Pons (tissue), 1 donor: Measurements from ENCODE around the gene GALNT18.
A peak's percentile ranks its signal among the peaks of the same experiment; 100 is the strongest.

Experiments used
- DNase-seq: peaks from one replicate; pipeline ENCODE4 v3.0.0-alpha.2; 2016; ENCODE audit warnings: low spot score

The GALNT18 gene

DNA sequence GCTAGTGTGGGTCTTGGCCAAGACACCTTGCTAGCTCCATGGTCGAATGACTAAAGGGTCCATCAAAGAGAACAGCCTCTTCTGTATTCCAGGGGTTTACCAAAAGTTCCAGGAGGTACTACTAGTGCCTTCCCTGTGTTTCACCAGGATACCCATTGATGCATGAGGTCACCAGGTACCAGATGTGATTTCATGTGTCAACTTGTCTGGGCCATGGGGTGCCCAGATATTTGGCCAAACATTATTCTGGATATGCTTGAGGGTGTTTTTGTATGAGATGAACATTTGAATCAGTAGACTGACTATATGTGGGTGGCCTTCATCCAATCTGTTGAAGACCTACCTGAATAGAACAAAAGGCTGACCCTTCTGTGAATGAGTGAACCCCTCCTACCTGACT, 92.8 kb downstream of the GALNT18 start:
- DNase-seq = no peak

DNA sequence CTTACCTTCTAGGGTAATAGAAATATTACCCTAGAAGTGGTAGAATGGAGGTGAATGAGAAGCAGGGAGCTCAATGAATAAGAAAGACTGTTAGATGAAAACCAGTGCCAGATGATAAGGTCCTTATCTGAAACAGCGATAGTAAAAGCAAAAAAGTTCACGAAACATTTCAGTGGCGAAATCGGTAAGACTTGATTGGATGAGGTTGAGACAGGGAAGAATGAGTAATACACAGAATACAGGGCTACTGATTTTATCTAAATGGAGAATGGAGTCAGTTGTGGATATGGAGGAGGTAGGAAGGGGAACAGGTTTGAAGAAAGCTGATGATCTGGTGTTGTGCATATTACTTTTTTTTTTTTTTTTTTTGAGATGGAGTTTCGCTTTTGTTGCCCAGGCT, 96.5 kb downstream of the GALNT18 start:
- no peak for DNase-seq

DNA sequence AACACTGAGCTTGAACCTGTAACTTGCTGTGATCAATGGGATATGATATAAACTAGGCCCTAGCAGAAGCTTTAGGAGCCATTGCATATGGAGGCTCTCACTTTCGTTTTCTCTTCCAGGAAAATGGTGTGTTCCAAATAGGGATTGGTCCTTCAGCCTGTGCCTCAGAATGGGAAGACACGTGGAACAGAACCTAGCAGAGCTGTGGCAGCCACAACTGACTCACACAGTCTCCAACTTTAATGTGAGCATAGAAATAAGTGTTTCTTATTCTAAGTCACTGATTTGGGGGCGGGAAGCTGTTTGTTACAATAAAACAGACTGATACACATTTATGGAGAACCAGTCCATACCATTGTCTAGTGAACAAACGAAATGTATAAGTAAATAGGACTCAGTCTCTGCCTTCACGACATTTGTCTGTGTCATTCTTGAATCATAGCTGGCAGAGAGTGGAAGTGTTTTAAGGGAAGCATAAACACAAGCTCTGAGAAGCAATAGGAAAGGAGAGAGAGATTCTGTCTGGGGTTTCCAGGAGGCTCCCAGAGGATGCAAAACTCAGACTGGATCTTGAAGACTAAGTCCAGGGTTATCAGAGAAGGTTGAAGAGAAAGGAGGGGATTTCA, 97.3 kb downstream of the GALNT18 start:
- DNase-seq = no peak

DNA sequence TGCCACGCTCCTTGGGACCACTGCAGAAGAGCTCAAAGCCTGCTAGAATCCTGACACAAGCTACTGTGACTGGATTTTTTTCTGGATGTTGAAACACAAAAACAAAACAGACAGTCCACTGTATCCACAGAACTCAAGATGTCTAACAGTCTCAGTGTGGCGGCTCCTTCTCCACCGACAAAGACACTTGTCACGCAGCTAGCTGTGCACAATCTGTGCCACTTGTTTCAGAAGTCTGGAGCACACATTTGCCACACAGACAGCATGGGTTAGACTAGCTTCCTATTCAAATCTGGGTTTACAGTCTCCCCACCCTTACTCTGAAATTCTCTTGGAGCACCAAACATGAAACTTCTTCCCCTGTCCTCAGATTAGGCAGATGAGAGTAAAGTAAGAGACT, 99.2 kb downstream of the GALNT18 start:
- DNase-seq = no peak

DNA sequence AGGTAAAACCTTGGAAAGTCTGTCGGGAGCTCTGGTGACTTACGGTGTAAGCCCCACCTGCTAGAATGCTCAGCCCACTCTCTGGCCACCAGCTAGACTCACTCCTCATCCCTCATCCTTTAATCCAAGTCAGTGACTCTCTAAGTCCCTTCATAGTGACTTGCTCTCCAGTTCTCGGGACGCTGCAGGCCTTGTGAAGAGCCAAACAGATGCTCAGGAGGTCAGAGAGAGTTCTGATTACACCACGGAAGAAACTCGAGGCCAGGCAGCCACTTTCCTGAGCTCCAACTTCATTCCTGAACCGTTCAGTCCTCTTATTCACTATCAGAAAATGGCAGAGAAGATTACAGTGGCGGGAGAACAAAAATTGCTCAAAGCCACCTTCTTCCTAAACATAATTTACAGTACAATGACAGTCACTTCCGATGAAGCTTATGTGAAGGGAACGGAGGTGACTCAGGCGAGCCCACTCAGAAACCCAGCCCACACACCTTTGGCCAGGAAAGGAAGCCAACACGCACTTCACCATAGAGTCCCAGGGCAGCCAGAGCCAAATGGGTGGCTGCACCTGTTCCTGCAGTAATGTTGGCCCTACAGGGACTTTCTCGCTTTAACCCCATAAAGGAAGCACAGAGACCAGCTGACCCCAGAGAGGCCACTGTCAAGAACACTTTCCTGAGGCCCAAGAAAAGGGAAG, 100.4 kb downstream of the GALNT18 start:
- no peak for DNase-seq

DNA sequence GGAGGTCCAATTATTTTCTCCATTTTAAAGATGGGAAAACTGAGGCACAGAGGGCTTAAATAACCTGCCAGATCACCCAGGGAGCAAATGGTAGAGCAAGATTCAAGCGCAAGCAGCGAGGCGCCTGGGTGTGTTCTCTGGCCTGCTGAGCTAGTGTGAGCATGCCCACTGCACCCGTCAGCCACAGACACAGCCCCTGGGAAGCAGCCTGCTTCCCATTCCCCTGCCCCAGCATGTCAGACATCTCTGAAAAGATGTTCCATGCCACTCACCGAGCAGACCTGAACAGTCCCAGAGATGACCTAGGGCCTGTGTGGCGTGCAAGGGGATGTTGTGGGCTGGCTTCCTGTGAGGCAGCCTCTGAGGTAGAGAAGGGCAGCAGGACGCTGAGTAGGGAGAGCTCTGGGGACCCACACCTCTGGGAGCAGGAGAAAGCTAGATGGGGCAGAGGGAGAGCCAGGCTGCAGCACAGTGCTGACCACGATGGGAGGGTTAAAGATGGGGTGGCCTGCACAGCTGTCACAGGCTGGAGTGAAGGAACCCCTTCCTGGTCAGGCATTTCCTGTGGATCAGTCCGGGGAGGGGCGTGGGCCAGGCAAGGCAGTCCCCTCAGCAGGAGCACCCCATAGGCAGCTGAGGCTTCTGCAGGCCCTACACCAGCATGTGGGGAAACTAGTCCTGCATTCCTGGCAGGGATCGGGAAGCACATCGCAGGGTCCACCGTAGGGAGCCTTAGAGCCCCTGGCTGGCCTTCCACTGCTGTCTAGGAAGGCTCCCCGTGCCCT, 101.4 kb downstream of the GALNT18 start:
- no peak for DNase-seq

DNA sequence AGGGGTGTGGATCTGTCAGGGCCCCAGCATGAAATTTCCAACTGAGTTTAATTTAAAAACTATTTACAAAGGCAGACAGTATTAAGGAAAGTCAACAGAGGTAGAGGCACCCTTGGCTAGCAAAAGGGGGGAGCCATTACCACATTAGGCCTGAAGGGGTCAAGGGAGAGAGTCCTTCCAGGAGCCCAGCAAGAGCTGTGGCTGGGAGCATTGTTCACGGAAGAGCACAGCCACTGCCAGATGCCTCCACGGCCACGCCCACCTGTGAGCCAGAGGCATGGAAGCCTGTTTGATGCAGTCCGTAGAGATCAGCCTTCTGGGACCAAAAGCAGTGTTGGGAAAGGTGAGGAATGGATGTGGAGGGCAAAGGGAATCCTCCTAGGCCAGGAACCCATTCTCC, 102.6 kb downstream of the GALNT18 start:
- DNase-seq = no peak

DNA sequence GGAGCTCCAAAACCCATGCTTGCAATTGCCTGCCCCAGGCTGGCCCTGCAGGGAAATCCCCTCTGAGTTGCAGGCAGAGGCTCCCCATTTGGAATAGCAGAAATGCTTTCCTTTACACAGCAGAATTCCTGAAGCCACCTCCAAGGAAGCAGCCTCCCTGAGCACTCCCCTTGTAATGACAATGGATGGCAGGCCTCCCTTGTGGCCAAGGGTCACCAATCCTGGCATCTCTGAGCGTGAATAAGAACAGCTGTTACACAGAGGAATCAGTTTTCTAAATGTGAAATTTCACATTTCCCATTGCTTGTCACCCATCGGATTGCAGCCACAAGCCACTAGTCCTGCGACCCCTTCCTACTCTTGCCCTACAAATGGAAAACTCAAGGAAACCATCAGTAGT, 107.6 kb downstream of the GALNT18 start:
- no peak for DNase-seq

DNA sequence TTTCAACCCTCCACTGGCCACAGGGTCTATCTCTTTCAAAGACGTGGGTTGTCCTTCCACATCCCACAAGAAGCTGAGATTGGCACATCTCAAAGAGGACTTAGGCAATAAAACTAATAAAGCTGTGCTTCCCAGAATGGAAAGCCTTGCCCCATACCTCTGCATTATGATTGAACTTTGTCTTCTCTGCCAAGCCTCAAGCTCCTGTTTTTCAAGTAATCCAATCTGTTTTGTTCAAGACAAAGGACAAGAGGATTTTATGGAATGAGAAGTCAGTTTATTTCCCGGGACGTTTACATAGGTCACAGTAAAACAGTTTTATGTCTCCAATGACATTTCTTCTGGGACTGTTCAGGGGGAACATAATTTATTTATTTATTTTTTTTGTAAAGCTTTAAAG, 108.4 kb downstream of the GALNT18 start:
- DNase-seq = no peak

DNA sequence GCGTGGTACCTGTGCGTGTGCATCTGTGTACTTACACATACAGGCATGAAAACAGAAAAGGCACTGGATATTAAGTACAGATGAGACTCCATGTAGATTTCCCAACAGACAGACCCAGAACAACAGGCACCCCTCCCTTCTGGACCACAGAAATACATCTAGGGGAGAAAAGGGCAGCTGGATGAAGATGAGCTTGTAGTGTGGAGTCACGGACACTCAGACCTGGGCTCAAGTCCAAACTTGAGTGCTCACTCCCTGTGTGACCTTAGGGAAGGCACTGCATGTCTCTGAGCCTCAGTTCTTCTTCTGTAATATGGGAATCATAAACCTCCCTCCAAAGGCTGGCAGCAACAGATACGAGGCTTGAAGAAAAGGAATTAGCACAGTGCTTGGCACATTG, 108.9 kb downstream of the GALNT18 start:
- no peak for DNase-seq

DNA sequence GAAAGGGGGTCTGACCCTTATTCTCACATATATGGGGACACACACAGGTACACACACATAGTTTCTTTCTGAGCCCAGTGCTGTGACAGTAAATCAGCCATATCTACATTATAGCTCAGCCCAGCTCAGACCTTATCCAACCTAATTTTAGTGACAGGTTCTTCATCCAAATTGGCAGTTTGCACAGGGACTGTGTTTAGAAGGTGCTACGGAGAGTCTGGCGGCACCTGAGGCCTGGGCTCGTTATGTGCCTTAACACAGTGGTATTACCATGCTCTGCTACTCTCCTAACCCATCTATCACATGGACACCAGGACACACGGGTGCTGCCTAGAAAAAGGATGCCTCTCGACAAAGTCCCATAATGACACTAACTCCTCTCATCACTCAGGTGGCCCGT, 109.3 kb downstream of the GALNT18 start:
- no peak for DNase-seq

DNA sequence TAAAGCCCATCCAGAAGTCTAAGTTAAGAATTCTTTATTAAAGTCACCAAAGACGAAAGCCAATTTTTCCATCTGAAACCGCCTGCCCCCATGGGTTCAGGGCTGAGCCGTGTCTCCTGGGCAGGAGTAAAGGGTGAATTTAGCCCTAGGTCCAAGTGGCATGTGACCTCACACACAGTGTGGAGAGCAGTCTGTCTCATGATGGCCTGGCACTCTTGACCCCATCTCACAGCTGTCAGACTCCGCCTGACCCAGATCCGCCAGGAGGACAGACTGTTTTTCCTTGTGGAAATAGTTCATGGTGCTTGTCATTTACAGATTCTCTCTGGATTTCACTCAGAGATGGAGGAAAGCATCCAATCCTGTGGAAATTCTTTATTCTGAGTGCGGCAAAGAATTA, 109.7 kb downstream of the GALNT18 start:
- no peak for DNase-seq

DNA sequence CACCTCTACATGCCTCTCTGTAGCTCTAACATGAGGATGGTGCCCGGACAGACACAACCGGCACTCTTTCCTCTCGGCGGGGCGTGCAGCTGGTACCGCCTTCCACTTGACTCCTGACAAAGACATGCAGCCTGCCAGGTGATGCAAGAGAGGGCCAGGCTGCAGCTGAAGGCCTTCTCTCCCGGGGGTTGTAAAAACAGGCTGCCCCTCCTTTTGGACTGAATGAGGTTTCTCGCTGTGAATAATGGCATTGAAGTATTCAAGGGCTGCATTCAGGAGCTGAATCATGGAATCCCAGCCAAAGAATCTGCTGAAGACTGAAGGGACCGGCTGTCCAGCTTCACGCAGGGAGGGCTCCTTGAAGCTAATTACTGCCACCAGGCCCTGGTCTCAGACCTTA, 110.9 kb downstream of the GALNT18 start:
- DNase-seq = peak; percentile 89

DNA sequence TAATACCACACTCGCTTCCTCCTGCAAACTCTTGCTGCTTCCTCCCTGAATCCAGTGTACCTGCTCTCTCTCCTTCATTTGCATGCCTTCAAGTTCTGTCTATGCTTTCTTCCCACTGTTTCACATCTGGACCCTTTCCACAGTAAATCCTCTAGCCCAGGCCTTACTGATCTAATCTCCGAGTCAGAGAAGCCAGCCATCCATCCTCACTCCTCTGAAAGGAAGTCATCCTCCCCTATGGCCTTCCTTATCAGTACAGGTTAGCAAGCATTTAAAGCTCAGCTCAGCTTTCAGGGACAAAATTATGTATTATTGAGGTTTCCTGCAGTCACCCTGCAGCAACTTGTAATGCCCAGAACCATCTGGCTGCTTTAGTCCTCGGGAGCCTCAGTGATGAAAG, 116.1 kb downstream of the GALNT18 start:
- DNase-seq = no peak

DNA sequence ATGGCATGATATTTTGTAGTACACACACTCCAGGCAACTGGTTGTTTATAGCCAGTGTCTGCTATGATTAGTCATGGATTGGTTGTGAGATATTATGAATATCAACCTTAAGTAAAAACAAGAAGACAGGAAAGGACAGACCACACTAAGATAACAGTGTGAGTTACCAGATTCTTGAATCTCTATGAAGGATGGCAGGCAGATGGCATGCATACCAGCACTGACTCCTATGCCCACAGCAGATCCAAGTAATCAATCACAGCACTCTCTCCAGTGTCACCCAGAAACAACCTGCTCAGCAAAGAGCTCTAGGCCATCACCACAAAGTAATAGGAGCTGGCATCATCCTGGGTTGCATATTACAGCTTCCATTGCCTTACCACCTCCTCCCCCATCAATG, 116.6 kb downstream of the GALNT18 start:
- no peak for DNase-seq

DNA sequence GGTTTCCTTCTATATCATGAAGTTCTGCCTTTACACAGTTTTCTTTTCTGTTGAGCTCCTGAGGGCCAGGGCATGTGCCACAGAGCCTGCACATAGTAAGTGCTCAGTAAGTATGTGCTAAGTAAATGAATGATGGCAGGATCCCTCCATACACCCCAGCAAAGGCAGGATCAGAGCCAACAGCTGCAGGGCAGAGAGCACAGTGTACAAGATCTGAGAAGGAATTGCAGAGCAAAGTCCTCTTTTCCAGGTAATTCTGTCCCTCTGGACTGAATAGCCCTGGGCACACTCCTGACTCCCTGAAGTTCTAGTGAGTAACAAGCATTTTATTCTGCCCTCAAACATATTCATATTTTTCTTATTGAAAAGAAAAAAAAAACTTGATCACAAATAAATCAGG, 117.7 kb downstream of the GALNT18 start:
- no peak for DNase-seq

DNA sequence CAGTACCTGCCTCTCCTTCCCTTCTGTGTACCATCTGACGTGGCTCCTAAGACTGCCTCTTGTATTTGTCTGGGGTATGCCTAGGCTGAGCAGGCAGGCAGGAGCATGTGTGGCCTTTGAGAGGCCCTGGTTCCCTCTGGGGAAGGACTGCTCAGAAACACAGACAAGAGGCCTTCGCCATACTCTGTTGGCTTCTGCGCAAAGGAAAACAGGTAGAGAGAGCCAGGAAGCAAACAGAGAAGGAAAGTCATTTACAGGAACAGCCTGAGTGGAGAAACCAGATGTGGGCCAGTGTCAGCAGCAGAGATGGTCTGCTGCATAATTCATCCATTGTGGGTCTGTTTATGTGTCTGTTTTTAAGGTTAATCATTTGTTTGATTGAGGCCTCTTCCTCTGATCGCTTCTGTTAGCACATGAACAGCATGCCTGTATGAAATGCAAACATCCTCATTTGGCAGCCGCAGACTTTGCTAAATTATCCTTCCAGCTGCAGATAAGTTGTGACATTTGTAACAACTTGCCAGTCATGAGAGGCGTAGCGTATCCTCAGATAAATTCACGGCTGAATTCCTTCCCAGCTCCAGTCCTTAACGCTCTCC, 119.4 kb downstream of the GALNT18 start:
- DNase-seq = no peak

DNA sequence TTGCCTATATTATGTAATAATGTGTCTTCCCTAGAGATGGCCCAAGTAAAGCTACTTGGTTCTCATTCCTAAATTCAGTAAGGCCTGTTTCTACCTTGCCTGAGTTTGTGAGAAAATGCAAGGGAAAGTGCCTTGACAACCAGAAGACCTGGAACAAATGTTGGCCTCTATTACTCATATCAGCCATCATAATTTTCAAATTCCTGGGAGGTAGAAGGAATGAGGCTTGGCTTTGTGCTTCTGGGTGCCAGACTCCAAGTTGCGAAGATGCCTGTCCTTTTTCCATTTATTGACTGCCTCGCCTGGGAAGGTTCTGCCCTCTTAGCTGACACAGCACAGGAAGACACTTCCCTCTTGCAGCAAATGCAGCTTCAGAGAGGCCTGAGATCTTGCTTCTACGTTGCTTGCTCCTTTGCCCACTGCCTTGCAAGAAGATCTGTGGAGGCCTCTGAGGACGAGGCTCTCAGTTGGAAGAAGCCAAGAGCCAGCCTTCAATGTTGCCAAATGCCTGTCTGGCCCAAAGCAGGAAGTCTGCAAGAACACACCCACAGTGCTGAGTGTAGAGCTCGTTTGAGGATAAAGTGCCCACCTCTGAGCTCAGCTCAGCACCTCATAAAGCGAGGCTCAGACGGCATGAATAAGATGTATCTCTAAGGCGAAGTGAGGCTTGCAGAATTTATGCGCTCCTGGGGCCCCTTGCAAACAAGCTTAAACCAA, 120.1 kb downstream of the GALNT18 start:
- no peak for DNase-seq

DNA sequence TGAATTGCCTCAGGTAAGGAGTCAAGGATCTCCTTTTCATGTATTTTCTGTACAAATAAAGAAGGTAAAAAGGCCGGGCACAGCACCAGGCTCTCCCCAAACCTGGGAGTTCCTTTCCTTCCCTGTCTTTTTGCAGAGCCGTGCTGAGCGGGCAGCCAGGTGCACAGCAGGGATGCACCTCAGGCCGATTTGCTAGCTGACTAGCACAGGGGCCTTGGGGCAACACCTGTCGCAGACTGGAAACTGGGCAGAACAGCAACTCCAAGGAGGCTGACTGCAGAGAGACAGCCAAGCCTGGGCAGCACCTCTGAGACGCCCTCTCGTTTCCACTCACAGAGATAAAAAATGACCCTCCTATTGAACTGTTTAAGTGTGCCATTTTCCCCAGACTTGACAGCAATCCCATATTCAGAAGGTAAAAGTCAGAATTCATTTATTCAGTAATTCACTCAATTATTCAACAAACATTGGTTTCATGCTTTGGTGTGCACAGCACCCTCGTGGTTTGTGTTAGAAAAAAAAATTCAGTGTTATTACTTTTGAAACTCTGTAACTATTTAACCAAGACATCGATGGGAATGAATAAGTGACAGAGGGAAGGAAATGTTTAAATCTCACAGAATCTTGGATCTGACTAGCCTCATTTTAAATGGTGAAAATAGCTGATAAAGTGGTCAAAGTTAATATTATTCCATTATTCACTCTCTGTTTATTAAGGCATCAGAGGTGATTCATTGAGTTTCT, 120.9 kb downstream of the GALNT18 start:
- DNase-seq = no peak

DNA sequence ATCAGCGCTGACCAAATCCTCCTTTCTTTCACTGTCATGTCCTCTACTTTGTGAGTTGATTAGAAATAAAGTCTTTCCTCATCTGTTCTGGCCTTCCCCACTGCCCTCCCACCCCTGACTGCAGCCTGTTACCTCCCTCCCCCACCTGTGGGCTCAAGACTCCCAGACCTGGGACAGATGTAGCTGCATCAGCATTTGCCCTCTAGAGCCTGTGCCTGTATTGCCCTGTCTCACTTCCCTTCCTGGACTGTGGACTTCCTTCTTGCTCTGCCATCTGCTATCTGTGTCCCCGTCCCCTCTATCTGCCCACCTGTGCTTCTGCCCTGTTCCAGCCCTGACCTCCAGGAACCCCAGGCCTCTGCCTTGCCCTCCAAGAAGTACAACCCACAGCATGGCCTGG, 122.5 kb downstream of the GALNT18 start:
- DNase-seq = no peak

DNA sequence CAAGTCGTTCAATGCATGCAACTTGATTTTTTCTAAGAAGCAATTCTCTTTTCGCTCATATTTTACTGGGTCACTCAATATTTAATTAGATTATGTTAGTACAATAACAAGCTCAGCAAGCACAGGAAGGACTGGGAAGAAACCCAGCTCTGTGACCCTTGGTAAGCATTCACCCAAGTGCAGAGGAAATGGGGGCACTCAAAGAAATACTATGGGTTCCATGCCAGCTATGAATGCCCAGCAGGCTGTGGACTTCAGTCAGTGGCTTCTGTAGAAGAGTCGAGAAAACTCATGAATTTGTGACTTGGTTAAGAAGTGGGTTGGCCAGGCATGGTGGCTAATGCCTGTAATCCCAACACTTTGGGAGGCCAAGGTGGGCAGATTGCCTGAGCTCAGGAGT, 123.6 kb downstream of the GALNT18 start:
- peak; percentile 37 for DNase-seq

DNA sequence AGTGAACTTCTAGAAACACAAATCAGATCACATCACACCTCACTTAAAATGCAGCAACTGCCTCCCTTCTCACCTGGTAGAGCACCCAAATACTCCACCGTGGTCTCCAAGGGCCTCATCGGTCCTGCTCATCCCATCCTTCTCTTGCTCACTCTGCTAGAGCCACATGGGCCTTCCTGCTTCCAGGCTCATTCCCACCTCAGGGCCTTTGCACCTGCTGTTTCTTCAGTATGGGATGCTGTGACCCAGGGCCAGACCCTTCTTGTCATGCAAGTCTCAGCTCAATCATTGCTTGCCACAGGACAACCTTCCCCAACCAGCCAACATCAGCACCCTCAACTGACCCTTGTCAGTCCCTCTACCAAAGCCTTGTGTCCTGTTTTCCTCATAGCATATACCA, 124.9 kb downstream of the GALNT18 start:
- no peak for DNase-seq
